ENCODE measurements around the gene HS6ST3. TPM values are rescaled to one million over a fixed set of nuclear protein-coding genes. Genes with fewer than 3 reads are reported as not detected.

HS6ST3 gene
- total and polyA plus RNA-seq, 2 of the 13 experiments (the other 11 are each of a cell fraction or from before 2014, with no cell fraction given) = not detected

GRCh38 chr13:96191367-96191766, 101.5 kb downstream of the HS6ST3 start (continued):
- no peak for TF ChIP-seq MTERF4 (CRISPR knock-in tag; IDR thresholded peaks at IDR 0.05)
- no peak for TF ChIP-seq AHDC1 (CRISPR knock-in tag; IDR thresholded peaks at IDR 0.05; ENCODE audit: borderline replicate concordance)
- no peak for TF ChIP-seq HDAC1 (CRISPR knock-in tag; IDR thresholded peaks at IDR 0.05)
- no peak for TF ChIP-seq BCL6 (CRISPR knock-in tag; IDR thresholded peaks at IDR 0.05)

- ChIA-PET POLR2A (no interaction called here), CTCF (ENCODE audit: low intra/inter-chr PET ratio, low total read pairs) (no interaction called here)
- WGBS (ENCODE audit: low lambda C conversion rate) = 0% methylated on average over 5 of the region's 5 CpGs
- H3K4me2 ChIP-seq (ENCODE audit: low read depth, low read length) = no peak overlapping the region
- no peak overlapping the region for H3K27ac ChIP-seq (ENCODE audit: extremely low read length, insufficient read depth, low read length)
- H2AFZ ChIP-seq (ENCODE audit: low read length) = no peak overlapping the region
- FAIRE-seq = no peak
- H3K9me3 ChIP-seq (ENCODE audit: low read length) = no peaks in the 10 kb centered on the region
- H3K36me3 ChIP-seq (replicated peaks in 1 of 2; ENCODE audit: control insufficient read depth in 1 of 2, insufficient read depth in 2 of 2, low read length in 2 of 2) = no peaks in the 10 kb centered on the region
- no TSS peak for BruUV-seq (replicated peaks)
- no peaks in the 10 kb centered on the region for H3K79me2 ChIP-seq (ENCODE audit: insufficient read depth, low read length)
- ATAC-seq = no peak
- intact Hi-C loops (cut with micrococcal nuclease; ENCODE audit: unreplicated experiment) = no loop called here
- DNase-seq (ENCODE audit: low spot score) = no peak
- in situ Hi-C loops (cut with HindIII; ENCODE audit: extremely low pct_ligation_motif_present, low pct_unique_long_range_greater_than_20kb) = no loop called here
- peaks cover 0 to 15% of the 10 kb centered on the region in 2 experiments; a peak in 2 of 5 replicates for H3K27me3 ChIP-seq (ENCODE audit: control insufficient read depth in 1 of 2, insufficient read depth in 2 of 2, low read length in 2 of 2)
- no peak overlapping the region for H3K4me3 ChIP-seq (replicated peaks in 1 of 3; ENCODE audit: insufficient read depth in 1 of 3, low read depth in 2 of 3, low read length in 3 of 3)
- H3K4me1 ChIP-seq (ENCODE audit: insufficient read depth, low read length) = no peaks in the 10 kb centered on the region
- no peak overlapping the region for H3K9ac ChIP-seq (ENCODE audit: insufficient read depth, low read depth, low read length)
- no peaks in the 10 kb centered on the region for H4K20me1 ChIP-seq (ENCODE audit: insufficient read depth, low read length)
- TF ChIP-seq UBTF (CRISPR knock-in tag; IDR thresholded peaks at IDR 0.05) (no peak), ZNF724P (CRISPR knock-in tag; IDR thresholded peaks at IDR 0.05; ENCODE audit: borderline replicate concordance) (no peak), NCOA5 (CRISPR knock-in tag; IDR thresholded peaks at IDR 0.05) (no peak), TBL1XR1 (IDR thresholded peaks at IDR 0.05; ENCODE audit: borderline replicate concordance, low read length, partially characterized antibody) (no peak), NFE2L2 (IDR thresholded peaks at IDR 0.05; ENCODE audit: low read length) (no peak), PBX2 (CRISPR knock-in tag; IDR thresholded peaks at IDR 0.05) (no peak), ZFP36L1 (CRISPR knock-in tag; IDR thresholded peaks at IDR 0.05) (no peak)
Observed at GRCh38 chr13:96193728-96194310, 103.9 kb downstream of the HS6ST3 start.
